ENCODE data around the gene SLC17A9.

SLC17A9 gene

GRCh38 chr20:62911701-62912280 is 40.7 kb upstream of the SLC17A9 start:
- no peak overlapping the region for H3K27ac ChIP-seq
- H3K9me3 ChIP-seq: no peaks in the 10 kb centered on the region
- H3K4me3 ChIP-seq: no peak overlapping the region
- peaks cover 0 to 59% (median 39%) of the 10 kb centered on the region in 4 donors for H3K4me1 ChIP-seq
- DNase-seq: peak in 1 of 2 donors; percentile 32
- intact Hi-C loops (cut with DNase I; ENCODE audit: low total_unique reads): no loop called here
- no peak for TF ChIP-seq CTCF (IDR thresholded peaks at IDR 0.05)
- H3K27me3 ChIP-seq: no peaks in the 10 kb centered on the region
- peaks cover 57 to 69% (median 60%) of the 10 kb centered on the region in 3 donors for H3K36me3 ChIP-seq

DNA sequence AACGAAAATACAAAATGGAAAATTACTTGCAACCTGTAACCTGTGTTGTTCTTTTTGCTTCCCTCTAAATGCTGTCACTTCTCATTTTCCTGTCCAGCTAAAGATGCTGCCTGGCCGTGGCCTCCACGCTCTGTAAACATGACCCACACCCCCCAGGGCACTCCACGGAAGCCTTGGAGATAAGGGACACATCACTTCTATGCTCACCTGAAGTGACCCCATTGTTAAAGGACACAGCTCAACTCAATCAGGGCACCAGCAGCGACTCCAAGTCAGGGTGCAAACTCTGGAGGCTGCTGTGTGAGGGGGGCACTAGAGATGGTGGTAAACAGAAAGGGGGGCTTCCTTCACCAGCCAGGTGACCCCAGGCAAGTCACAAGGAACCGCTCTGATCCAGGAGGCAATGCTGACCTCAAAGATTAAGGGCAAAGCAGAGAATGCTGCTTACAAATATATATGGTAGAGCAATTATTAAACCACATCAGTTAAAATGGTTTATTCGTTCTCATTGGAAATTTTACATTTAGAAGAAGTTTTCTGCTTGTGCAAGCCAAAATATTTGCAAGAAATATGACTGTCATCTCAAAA is 39.4 kb upstream of the SLC17A9 start:
- Histone ChIP-seq H3K27me3 (no peaks in the 10 kb centered on the region), H3K4me3 (no peak overlapping the region), H3K27ac (no peak overlapping the region), H3K9me3 (no peaks in the 10 kb centered on the region), H3K4me1 (peaks cover 0 to 62% (median 47%) of the 10 kb centered on the region in 4 donors), H3K36me3 (peaks cover 45 to 56% (median 46%) of the 10 kb centered on the region in 3 donors)
- DNase-seq: peak in 1 of 2 donors; percentile 19
- TF ChIP-seq CTCF (IDR thresholded peaks at IDR 0.05): no peak
- intact Hi-C loops (cut with DNase I; ENCODE audit: low total_unique reads): no loop called here

DNA sequence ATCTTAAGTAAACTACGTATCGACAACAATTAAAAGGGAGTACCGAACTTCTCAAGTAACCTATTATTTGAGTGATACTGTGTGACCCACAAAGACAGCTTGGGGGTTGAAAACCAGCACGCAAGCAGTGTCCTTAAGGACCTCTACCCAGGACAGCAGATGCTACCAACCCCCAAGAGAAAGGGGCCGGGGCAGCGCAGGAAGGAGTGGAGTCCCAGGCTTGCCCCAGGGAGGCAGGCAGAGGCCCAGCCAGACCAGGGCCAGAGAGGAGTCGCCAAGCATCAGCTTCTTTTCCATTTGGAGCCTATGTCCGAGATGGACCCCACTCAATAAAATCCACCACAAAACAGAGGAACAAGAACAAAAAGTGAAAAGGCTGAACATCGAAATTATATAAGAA is 38.1 kb upstream of the SLC17A9 start:
- Histone ChIP-seq H3K4me1 (peaks cover 0 to 74% (median 55%) of the 10 kb centered on the region in 4 donors), H3K9me3 (no peaks in the 10 kb centered on the region), H3K27me3 (no peaks in the 10 kb centered on the region), H3K4me3 (no peak overlapping the region), H3K27ac (no peak overlapping the region), H3K36me3 (peaks cover 32 to 43% (median 33%) of the 10 kb centered on the region in 3 donors)
- no peak for TF ChIP-seq CTCF (IDR thresholded peaks at IDR 0.05)
- intact Hi-C loops (cut with DNase I; ENCODE audit: low total_unique reads): no loop called here
- peak in 1 of 2 donors; percentile 49 for DNase-seq

DNA sequence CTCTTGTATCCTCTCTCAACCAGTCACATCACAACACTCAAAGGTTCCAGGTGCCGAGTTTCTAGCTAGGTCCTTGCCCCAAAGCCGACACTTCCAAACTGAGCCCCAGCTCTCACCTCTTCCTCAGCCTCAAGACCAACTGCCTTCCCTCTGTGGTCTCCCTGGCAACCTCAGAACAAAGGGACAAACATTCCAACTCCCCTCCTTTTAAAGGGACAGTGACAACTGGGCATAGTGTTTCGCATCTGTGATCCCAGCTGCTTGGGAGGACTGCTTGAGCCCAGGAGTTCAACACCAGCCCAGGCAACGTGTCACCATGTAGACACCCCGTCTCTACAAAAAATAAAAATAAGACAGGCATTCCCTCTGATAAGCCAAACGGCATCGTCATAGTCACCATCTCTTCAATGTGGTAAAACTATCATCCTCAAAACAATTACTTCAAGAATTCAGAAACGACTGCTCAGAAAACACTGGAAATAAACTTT is 37.5 kb upstream of the SLC17A9 start:
- Histone ChIP-seq H3K4me1 (peaks cover 0 to 79% (median 61%) of the 10 kb centered on the region in 4 donors), H3K9me3 (no peaks in the 10 kb centered on the region), H3K27me3 (no peaks in the 10 kb centered on the region), H3K36me3 (peaks cover 26 to 37% (median 28%) of the 10 kb centered on the region in 3 donors), H3K4me3 (no peak overlapping the region), H3K27ac (no peak overlapping the region)
- intact Hi-C loops (cut with DNase I; ENCODE audit: low total_unique reads): no loop called here
- TF ChIP-seq CTCF (IDR thresholded peaks at IDR 0.05): no peak
- peak in 1 of 2 donors; percentile 56 for DNase-seq

GRCh38 chr20:62916703-62917476 is 35.6 kb upstream of the SLC17A9 start:
- Histone ChIP-seq H3K27me3 (no peaks in the 10 kb centered on the region), H3K27ac (no peak overlapping the region), H3K9me3 (no peaks in the 10 kb centered on the region), H3K4me1 (peaks cover 0 to 96% (median 73%) of the 10 kb centered on the region in 4 donors), H3K4me3 (no peak overlapping the region), H3K36me3 (peaks cover 7 to 18% (median 9%) of the 10 kb centered on the region in 3 donors)
- peak in 1 of 2 donors; percentile 27 for DNase-seq
- no peak for TF ChIP-seq CTCF (IDR thresholded peaks at IDR 0.05)
- intact Hi-C loops (cut with DNase I; ENCODE audit: low total_unique reads): no loop called here

Measured in tibial artery (tissue), 4 donors.